GM23338 (cell line): Measurements from ENCODE around the gene CPSF6. TPM values are rescaled to one million over a fixed set of nuclear protein-coding genes. Genes with fewer than 3 reads are reported as not detected.

Experiments used
- ATAC-seq: fragments of 200-7000 bp; cut with Tn5 transposase; 3 replicates; pipeline ENCODE4 v1.9.1; 2020
- DNase-seq: peaks from one replicate; pipeline ENCODE4 v3.0.0-alpha.2; 2015; ENCODE audit warnings: low spot score
- H2AFZ ChIP-seq: fragments of 200-600 bp; sonication (generic); 2 replicates; pipeline ENCODE4 v1.8.0; 2016; ENCODE audit warnings: antibody characterized with exemption, mild to moderate bottlenecking, moderate library complexity
- H3F3A ChIP-seq: fragments of 200-600 bp; sonication (generic); replicated peaks from 2 replicates; pipeline ENCODE4 v1.8.0; 2017; ENCODE audit warnings: antibody characterized with exemption, mixed run types, low read depth
- H3K27ac ChIP-seq: fragments of 200-600 bp; sonication (generic); 2 replicates; pipeline ENCODE4 v1.6.1; 2016; ENCODE audit warnings: low read depth
- H3K27me3 ChIP-seq: fragments of 200-600 bp; sonication (generic); 2 replicates; pipeline ENCODE4 v1.8.0; 2016; ENCODE audit warnings: mild to moderate bottlenecking, mixed run types, moderate library complexity; ENCODE audit not compliant: insufficient read depth
- H3K36me3 ChIP-seq: fragments of 200-600 bp; sonication (generic); 2 replicates; pipeline ENCODE4 v1.8.0; 2016; ENCODE audit warnings: mild to moderate bottlenecking; ENCODE audit not compliant: insufficient read depth
- H3K4me1 ChIP-seq: fragments of 200-600 bp; sonication (generic); 2 replicates; pipeline ENCODE4 v1.8.0; 2016; ENCODE audit warnings: mild to moderate bottlenecking, moderate library complexity; ENCODE audit not compliant: insufficient read depth
- H3K4me2 ChIP-seq: fragments of 200-600 bp; sonication (generic); 2 replicates; pipeline ENCODE4 v1.7.1; 2017; ENCODE audit warnings: mixed run types
- H3K4me3 ChIP-seq: fragments of 200-600 bp; sonication (generic); 2 replicates; pipeline ENCODE4 v1.6.1; 2016; ENCODE audit warnings: mixed run types
- H3K79me2 ChIP-seq: fragments of 200-600 bp; sonication (generic); replicated peaks from 2 replicates; pipeline ENCODE4 v1.8.0; 2017; ENCODE audit warnings: mild to moderate bottlenecking; ENCODE audit not compliant: insufficient read depth
- H3K9me2 ChIP-seq: fragments of 200-600 bp; sonication (generic); 2 replicates; pipeline ENCODE4 v1.8.0; 2017; ENCODE audit not compliant: insufficient read depth
- H4K20me1 ChIP-seq: fragments of 200-600 bp; sonication (generic); replicated peaks from 2 replicates; pipeline ENCODE4 v1.8.0; 2017; ENCODE audit warnings: mild to moderate bottlenecking; ENCODE audit not compliant: insufficient read depth
- H3K27ac Mint-ChIP-seq: 2 replicates; pipeline ENCODE4 v1.8.0; 2020; ENCODE audit warnings: inconsistent platforms, mild to moderate bottlenecking, moderate library complexity, mixed read lengths
- H3K27me3 Mint-ChIP-seq: 3 replicates; pipeline ENCODE4 v1.8.0; 2022; ENCODE audit warnings: low read depth, mild to moderate bottlenecking, moderate library complexity, mixed read lengths, inconsistent platforms; ENCODE audit not compliant: insufficient read depth, poor library complexity
- H3K36me3 Mint-ChIP-seq: 3 replicates; pipeline ENCODE4 v1.8.0; 2021; ENCODE audit warnings: low read depth, mild to moderate bottlenecking, inconsistent platforms, moderate library complexity, mixed read lengths
- H3K4me1 Mint-ChIP-seq: 3 replicates; pipeline ENCODE4 v1.8.0; 2020; ENCODE audit warnings: mild to moderate bottlenecking, inconsistent platforms, mixed read lengths
- H3K4me3 Mint-ChIP-seq: 3 replicates; pipeline ENCODE4 v1.8.0; 2021; ENCODE audit warnings: moderate library complexity, mild to moderate bottlenecking, inconsistent platforms, mixed read lengths
- H3K9me3 Mint-ChIP-seq: 3 replicates; pipeline ENCODE4 v1.8.0; 2020; ENCODE audit warnings: moderate library complexity, mild to moderate bottlenecking, inconsistent platforms, mixed read lengths
- CREB1 ChIP-seq: fragments of 250-450 bp; sonication (Bioruptor Pico); IDR thresholded peaks from 2 replicates; pipeline ENCODE4 v1.5.0; 2020; ENCODE audit warnings: low read depth, mild to moderate bottlenecking, moderate library complexity
- CTCF ChIP-seq, 2 experiments: fragments of 200-600 bp in 1 of 2; sonication (generic) in 1 of 2; conservative IDR thresholded peaks; 2 replicates each; pipeline versions ENCODE4 v1.5.1 to v1.6.1; 2016 to 2017; ENCODE audit warnings: antibody characterized with exemption in 2 of 2, low read depth in 2 of 2, mild to moderate bottlenecking in 2 of 2, moderate library complexity in 1 of 2
- EZH2 ChIP-seq: fragments of 200-600 bp; sonication (generic); IDR thresholded peaks from one replicate; pipeline ENCODE4 v1.8.0; 2017; ENCODE audit warnings: antibody characterized with exemption, mild to moderate bottlenecking, low read depth; ENCODE audit not compliant: unreplicated experiment
- EZH2phosphoT487 ChIP-seq: fragments of 200-600 bp; sonication (generic); IDR thresholded peaks from one replicate; pipeline ENCODE4 v1.8.1; 2018; ENCODE audit warnings: antibody characterized with exemption; ENCODE audit not compliant: unreplicated experiment
- JUNB ChIP-seq: IDR thresholded peaks from one replicate; pipeline ENCODE4 v1.6.1; 2016; ENCODE audit warnings: antibody characterized with exemption; ENCODE audit not compliant: unreplicated experiment
- POLR2AphosphoS5 ChIP-seq: IDR thresholded peaks from 2 replicates; pipeline ENCODE4 v1.6.1; 2016; ENCODE audit warnings: antibody characterized with exemption, low read depth
- STAT1 ChIP-seq: IDR thresholded peaks from one replicate; pipeline ENCODE4 v1.6.1; 2016; ENCODE audit warnings: antibody characterized with exemption; ENCODE audit not compliant: unreplicated experiment
- ZNF114 ChIP-seq: fragments of 250-450 bp; sonication (Bioruptor Pico); IDR thresholded peaks from 2 replicates; pipeline ENCODE4 v1.5.0; 2020; ENCODE audit warnings: mild to moderate bottlenecking, moderate library complexity
- polyA plus RNA-seq: library from polyadenylated mRNA; unstranded; fragments of >200 nt; fragmentation: Nextera tagmentation; extraction: Ambion mirVana; gene quantifications from 2 replicates; pipeline ENCODE4 v1.2.1, GENCODE V29; 2016
- total RNA-seq: library from RNA; depleted of rRNA; stranded (reverse); fragments of >200 nt; shearing (Covaris generic); gene quantifications from 2 replicates; pipeline ENCODE4 v1.2.3, GENCODE V29; 2014
- TF ChIP-seq, protein P1 (sequence below): IDR thresholded peaks from 2 replicates; pipeline ENCODE4 v1.6.1; 2016; ENCODE audit warnings: antibody characterized with exemption
- TF ChIP-seq, protein P2 (sequence below): fragments of 250-450 bp; sonication (Bioruptor Pico); IDR thresholded peaks from 2 replicates; pipeline ENCODE4 v1.5.0; 2020; ENCODE audit warnings: mild to moderate bottlenecking, moderate library complexity

Gene CPSF6
- total and polyA plus RNA-seq, 2 experiments from 2014 or later: 80.7 to 136 TPM

- peak overlapping the region; percentile 59 for H3K4me2 ChIP-seq
- H3K36me3 ChIP-seq: no peaks in the 10 kb centered on the region
- Mint-ChIP-seq H3K36me3 (no peaks in the 10 kb centered on the region), H3K4me3 (peak overlapping the region; percentile 64), H3K9me3 (no peaks in the 10 kb centered on the region), H3K27me3 (no peaks in the 10 kb centered on the region), H3K27ac (no peak overlapping the region), H3K4me1 (peaks cover 13% of the 10 kb centered on the region)
- peaks cover 11% of the 10 kb centered on the region for H3K4me1 ChIP-seq
- no peaks in the 10 kb centered on the region; the same call in 1 of the 2 replicates for H4K20me1 ChIP-seq
- H2AFZ ChIP-seq: no peak overlapping the region
- H3K4me3 ChIP-seq: peak overlapping the region; percentile 20; the same call in 1 of the 2 replicates
- TF ChIP-seq, protein P1, sequence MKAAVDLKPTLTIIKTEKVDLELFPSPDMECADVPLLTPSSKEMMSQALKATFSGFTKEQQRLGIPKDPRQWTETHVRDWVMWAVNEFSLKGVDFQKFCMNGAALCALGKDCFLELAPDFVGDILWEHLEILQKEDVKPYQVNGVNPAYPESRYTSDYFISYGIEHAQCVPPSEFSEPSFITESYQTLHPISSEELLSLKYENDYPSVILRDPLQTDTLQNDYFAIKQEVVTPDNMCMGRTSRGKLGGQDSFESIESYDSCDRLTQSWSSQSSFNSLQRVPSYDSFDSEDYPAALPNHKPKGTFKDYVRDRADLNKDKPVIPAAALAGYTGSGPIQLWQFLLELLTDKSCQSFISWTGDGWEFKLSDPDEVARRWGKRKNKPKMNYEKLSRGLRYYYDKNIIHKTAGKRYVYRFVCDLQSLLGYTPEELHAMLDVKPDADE: no peak
- TF ChIP-seq CTCF (conservative IDR thresholded peaks at IDR 0.05; ENCODE audit: low read depth in 2 of 2): peak; percentile 39 to 44
- H3F3A ChIP-seq: no peaks in the 10 kb centered on the region
- H3K27me3 ChIP-seq: no peaks in the 10 kb centered on the region
- DNase-seq: peak; percentile 93
- peak; percentile 98 for ATAC-seq
- H3K79me2 ChIP-seq: no peaks in the 10 kb centered on the region
- no peaks in the 10 kb centered on the region for H3K9me2 ChIP-seq
- H3K27ac ChIP-seq: no peak overlapping the region
Observed at GRCh38 chr12:69284131-69284530, 44.8 kb downstream of the CPSF6 start.

DNA sequence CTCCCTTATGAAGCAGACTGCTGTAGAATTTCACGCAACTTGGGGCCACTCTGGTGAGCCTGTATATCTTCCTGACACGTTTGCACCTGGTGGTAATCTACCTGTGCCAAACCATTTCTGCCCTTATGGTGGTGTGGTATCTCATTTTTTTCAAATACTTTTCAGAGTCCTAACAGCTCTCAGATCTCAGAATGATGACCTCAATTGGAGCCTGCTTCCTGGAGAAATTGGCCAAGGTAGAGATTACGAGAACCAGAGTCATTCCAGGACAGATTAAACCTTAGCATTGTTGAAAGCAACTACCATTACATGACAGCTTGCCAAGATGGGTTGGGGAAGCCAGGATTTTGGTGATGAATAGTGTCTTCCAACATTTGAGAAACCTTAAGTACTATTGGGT is 48.2 kb downstream of the CPSF6 start:
- no peaks in the 10 kb centered on the region for H3K9me3 Mint-ChIP-seq
- no peak for ATAC-seq
- no peak for DNase-seq
- H3K4me1 Mint-ChIP-seq: peaks cover 16% of the 10 kb centered on the region
- Histone ChIP-seq H3K79me2 (no peaks in the 10 kb centered on the region), H2AFZ (no peak overlapping the region), H3K4me3 (no peak overlapping the region), H3K4me1 (peaks cover 11% of the 10 kb centered on the region), H3F3A (no peaks in the 10 kb centered on the region), H4K20me1 (no peaks in the 10 kb centered on the region), H3K27ac (no peak overlapping the region), H3K4me2 (no peak overlapping the region), H3K27me3 (no peaks in the 10 kb centered on the region), H3K9me2 (no peaks in the 10 kb centered on the region), H3K36me3 (no peaks in the 10 kb centered on the region)
- no peaks in the 10 kb centered on the region for H3K27me3 Mint-ChIP-seq
- TF ChIP-seq, protein P2, sequence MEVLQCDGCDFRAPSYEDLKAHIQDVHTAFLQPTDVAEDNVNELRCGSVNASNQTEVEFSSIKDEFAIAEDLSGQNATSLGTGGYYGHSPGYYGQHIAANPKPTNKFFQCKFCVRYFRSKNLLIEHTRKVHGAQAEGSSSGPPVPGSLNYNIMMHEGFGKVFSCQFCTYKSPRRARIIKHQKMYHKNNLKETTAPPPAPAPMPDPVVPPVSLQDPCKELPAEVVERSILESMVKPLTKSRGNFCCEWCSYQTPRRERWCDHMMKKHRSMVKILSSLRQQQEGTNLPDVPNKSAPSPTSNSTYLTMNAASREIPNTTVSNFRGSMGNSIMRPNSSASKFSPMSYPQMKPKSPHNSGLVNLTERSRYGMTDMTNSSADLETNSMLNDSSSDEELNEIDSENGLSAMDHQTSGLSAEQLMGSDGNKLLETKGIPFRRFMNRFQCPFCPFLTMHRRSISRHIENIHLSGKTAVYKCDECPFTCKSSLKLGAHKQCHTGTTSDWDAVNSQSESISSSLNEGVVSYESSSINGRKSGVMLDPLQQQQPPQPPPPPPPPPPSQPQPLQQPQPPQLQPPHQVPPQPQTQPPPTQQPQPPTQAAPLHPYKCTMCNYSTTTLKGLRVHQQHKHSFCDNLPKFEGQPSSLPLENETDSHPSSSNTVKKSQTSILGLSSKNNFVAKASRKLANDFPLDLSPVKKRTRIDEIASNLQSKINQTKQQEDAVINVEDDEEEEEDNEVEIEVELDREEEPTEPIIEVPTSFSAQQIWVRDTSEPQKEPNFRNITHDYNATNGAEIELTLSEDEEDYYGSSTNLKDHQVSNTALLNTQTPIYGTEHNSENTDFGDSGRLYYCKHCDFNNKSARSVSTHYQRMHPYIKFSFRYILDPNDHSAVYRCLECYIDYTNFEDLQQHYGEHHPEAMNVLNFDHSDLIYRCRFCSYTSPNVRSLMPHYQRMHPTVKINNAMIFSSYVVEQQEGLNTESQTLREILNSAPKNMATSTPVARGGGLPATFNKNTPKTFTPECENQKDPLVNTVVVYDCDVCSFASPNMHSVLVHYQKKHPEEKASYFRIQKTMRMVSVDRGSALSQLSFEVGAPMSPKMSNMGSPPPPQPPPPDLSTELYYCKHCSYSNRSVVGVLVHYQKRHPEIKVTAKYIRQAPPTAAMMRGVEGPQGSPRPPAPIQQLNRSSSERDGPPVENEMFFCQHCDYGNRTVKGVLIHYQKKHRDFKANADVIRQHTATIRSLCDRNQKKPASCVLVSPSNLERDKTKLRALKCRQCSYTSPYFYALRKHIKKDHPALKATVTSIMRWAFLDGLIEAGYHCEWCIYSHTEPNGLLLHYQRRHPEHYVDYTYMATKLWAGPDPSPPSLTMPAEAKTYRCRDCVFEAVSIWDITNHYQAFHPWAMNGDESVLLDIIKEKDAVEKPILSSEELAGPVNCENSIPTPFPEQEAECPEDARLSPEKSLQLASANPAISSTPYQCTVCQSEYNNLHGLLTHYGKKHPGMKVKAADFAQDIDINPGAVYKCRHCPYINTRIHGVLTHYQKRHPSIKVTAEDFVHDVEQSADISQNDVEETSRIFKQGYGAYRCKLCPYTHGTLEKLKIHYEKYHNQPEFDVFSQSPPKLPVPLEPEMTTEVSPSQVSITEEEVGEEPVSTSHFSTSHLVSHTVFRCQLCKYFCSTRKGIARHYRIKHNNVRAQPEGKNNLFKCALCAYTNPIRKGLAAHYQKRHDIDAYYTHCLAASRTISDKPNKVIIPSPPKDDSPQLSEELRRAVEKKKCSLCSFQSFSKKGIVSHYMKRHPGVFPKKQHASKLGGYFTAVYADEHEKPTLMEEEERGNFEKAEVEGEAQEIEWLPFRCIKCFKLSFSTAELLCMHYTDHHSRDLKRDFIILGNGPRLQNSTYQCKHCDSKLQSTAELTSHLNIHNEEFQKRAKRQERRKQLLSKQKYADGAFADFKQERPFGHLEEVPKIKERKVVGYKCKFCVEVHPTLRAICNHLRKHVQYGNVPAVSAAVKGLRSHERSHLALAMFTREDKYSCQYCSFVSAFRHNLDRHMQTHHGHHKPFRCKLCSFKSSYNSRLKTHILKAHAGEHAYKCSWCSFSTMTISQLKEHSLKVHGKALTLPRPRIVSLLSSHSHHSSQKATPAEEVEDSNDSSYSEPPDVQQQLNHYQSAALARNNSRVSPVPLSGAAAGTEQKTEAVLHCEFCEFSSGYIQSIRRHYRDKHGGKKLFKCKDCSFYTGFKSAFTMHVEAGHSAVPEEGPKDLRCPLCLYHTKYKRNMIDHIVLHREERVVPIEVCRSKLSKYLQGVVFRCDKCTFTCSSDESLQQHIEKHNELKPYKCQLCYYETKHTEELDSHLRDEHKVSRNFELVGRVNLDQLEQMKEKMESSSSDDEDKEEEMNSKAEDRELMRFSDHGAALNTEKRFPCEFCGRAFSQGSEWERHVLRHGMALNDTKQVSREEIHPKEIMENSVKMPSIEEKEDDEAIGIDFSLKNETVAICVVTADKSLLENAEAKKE (CRISPR knock-in tag): no peak
- TF ChIP-seq CREB1 (CRISPR knock-in tag): no peak
- no peak for TF ChIP-seq STAT1
- TF ChIP-seq ZNF114 (CRISPR knock-in tag): no peak
- no peak for TF ChIP-seq EZH2phosphoT487
- TF ChIP-seq POLR2AphosphoS5: no peak
- TF ChIP-seq, protein P1: no peak
- no peak for TF ChIP-seq EZH2
- TF ChIP-seq JUNB: no peak
- H3K36me3 Mint-ChIP-seq: no peaks in the 10 kb centered on the region
- H3K4me3 Mint-ChIP-seq: no peak overlapping the region
- no peak overlapping the region for H3K27ac Mint-ChIP-seq
